A673 (cell line): ENCODE results near the gene LYPLA2. TPM values are rescaled to one million over a fixed set of nuclear protein-coding genes. Genes with fewer than 3 reads are reported as not detected.

Experiments used
- BruUV-seq: library from RNA; stranded (reverse); fragments of 400-500 nt; replicated peaks from 2 replicates; lab custom pipeline; 2021; lab: Mats Ljungman, UMichigan
- CTCF ChIA-PET: fragments of 300-600 bp; sonication (Branson Sonifier 250); formaldehyde crosslinking; loops from one replicate; lab custom pipeline; 2022; ENCODE audit warnings: antibody characterized with exemption; lab: Charles Lee
- POLR2A ChIA-PET: fragments of 300-600 bp; sonication (Branson Sonifier 250); formaldehyde crosslinking; loops from one replicate; lab custom pipeline; 2022; ENCODE audit warnings: antibody characterized with exemption; ENCODE audit not compliant: low non-redundant PET; lab: Charles Lee
- DNase-seq: peaks from one replicate; pipeline ENCODE4 v3.0.0-alpha.2; 2015; ENCODE audit warnings: low spot score
- H3K27ac ChIP-seq: fragments of 200-600 bp; sonication (generic); 2 replicates; pipeline ENCODE4 v1.5.1; 2016; ENCODE audit warnings: mixed run types, low read depth, mild to moderate bottlenecking, mixed read lengths, antibody characterized with exemption, low read length; ENCODE audit not compliant: poor library complexity, severe bottlenecking
- H3K27me3 ChIP-seq: fragments of 200-600 bp; sonication (generic); replicated peaks from 2 replicates; pipeline ENCODE4 v1.6.1; 2017; ENCODE audit warnings: mixed run types, low read depth, mild to moderate bottlenecking, mixed read lengths, antibody characterized with exemption, low read length; ENCODE audit not compliant: insufficient read depth, poor library complexity
- H3K36me3 ChIP-seq: fragments of 200-600 bp; sonication (generic); 2 replicates; pipeline ENCODE4 v1.6.1; 2016; ENCODE audit warnings: mixed run types, mild to moderate bottlenecking, mixed read lengths, antibody characterized with exemption, low read length; ENCODE audit not compliant: insufficient read depth, poor library complexity, severe bottlenecking
- H3K4me1 ChIP-seq: fragments of 200-600 bp; sonication (generic); 2 replicates; pipeline ENCODE4 v1.6.1; 2017; ENCODE audit warnings: mixed run types, mild to moderate bottlenecking, mixed read lengths, antibody characterized with exemption, low read length; ENCODE audit not compliant: insufficient read depth, poor library complexity, severe bottlenecking
- H3K4me3 ChIP-seq: fragments of 200-600 bp; sonication (generic); 2 replicates; pipeline ENCODE4 v1.5.1; 2016; ENCODE audit warnings: low read depth, mixed run types, mild to moderate bottlenecking, mixed read lengths, low read length; ENCODE audit not compliant: poor library complexity, severe bottlenecking
- H3K9me3 ChIP-seq: fragments of 200-600 bp; sonication (generic); 2 replicates; pipeline ENCODE4 v1.6.1; 2016; ENCODE audit warnings: mixed run types, low read depth, mild to moderate bottlenecking, mixed read lengths, antibody characterized with exemption, low read length; ENCODE audit not compliant: poor library complexity, severe bottlenecking
- EZH2 ChIP-seq: fragments of 200-600 bp; sonication (generic); IDR thresholded peaks from 2 replicates; pipeline ENCODE4 v1.6.1; 2017; ENCODE audit warnings: borderline replicate concordance, low read depth, mild to moderate bottlenecking, mixed read lengths, antibody characterized with exemption, low read length; ENCODE audit not compliant: poor library complexity, severe bottlenecking
- intact Hi-C: fragments of 100-400 bp; cut with micrococcal nuclease; formaldehyde crosslinking; loops from one replicate; pipeline ENCODE4 v1.10.0; 2022; ENCODE audit not compliant: unreplicated experiment
- total RNA-seq: library from RNA; stranded (reverse); gene quantifications from 2 replicates; pipeline ENCODE4 v1.2.3, GENCODE V29; 2021
- TF ChIP-seq, protein P1 (sequence below): fragments of 300-800, 200-600 bp; sonication (generic); conservative IDR thresholded peaks from 2 replicates; pipeline ENCODE4 v1.5.1; 2017; ENCODE audit warnings: low read depth, mild to moderate bottlenecking, antibody characterized with exemption, low read length, moderate library complexity, mixed read lengths

Gene LYPLA2
- total RNA-seq, 1 experiment from 2014 or later: 66.2 TPM

DNA sequence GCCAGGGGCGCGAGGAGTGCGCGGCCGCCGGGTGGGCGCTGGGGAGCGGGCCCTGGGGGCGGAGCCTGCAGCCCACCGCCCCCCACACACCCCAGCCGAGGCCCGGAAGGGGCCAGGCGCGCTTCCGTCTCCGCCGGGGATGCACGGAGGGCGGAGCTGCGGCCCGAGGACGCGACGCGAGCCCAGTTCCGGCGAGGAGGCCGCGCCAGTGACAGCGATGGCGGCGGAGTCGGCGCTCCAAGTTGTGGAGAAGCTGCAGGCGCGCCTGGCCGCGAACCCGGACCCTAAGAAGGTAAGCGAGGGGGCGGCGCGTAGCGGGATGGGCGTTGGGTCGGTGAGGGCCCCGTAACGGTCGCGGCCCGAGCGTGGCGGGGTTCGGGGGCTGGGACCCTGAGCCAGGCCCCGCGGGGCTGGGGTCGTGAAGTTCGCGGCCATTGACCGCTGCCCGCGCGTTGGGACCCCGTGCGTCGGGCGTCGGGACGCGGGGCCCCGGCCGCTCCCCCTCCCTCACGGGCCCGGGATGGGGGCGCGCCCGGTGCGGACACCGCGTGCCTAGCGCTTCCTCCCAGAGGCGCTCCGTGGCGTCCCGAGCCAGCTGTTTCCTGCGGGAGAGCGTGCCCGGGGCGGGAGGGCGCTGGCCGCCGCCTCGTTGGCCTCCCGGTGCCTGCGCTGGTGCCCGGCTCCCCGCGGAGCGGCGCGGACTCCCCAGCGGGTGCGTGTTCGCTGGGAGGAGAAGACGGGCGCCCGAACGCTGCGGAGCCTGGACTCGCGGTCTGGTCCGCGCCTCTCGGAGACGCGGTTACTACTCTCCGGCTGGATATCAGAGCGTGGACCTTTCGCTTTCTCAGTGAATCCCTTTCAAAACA lies 47.4 kb upstream of the LYPLA2 start, which contains the start of gene ELOA:
Gene ELOA (plus strand): TSS at position 185 of the 866 bp plus-strand sequence. CDS start 33 bp downstream, at position 218.
- TF ChIP-seq, protein P1, sequence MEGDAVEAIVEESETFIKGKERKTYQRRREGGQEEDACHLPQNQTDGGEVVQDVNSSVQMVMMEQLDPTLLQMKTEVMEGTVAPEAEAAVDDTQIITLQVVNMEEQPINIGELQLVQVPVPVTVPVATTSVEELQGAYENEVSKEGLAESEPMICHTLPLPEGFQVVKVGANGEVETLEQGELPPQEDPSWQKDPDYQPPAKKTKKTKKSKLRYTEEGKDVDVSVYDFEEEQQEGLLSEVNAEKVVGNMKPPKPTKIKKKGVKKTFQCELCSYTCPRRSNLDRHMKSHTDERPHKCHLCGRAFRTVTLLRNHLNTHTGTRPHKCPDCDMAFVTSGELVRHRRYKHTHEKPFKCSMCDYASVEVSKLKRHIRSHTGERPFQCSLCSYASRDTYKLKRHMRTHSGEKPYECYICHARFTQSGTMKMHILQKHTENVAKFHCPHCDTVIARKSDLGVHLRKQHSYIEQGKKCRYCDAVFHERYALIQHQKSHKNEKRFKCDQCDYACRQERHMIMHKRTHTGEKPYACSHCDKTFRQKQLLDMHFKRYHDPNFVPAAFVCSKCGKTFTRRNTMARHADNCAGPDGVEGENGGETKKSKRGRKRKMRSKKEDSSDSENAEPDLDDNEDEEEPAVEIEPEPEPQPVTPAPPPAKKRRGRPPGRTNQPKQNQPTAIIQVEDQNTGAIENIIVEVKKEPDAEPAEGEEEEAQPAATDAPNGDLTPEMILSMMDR: no peak
- no peak for TF ChIP-seq EZH2
- ChIA-PET CTCF (interaction anchor here (0.7 kb wide), 1 partner anchor 59 kb away, joined by 4 read pairs; no protein-coding TSS in a partner anchor), POLR2A (interaction anchor here (1.4 kb wide), 1 partner anchor 13 kb away, joined by 6 read pairs; no protein-coding TSS in a partner anchor)
- Histone ChIP-seq H3K36me3 (peaks cover 5% of the 10 kb centered on the region), H3K27me3 (no peaks in the 10 kb centered on the region), H3K4me3 (peak within 1 kb of the TSS; percentile 99), H3K27ac (peak within 1 kb of the TSS; percentile 89), H3K4me1 (peaks cover 12% of the 10 kb centered on the region), H3K9me3 (no peaks in the 10 kb centered on the region)
- peak; percentile 84 for DNase-seq
- BruUV-seq: no TSS peak
- intact Hi-C loops: no loop called here

GRCh38 chr1:23745515-23745914 lies 45.4 kb upstream of the LYPLA2 start:
- Histone ChIP-seq H3K27me3 (no peaks in the 10 kb centered on the region), H3K9me3 (no peaks in the 10 kb centered on the region), H3K36me3 (peaks cover 15% of the 10 kb centered on the region), H3K27ac (no peak overlapping the region), H3K4me3 (peak overlapping the region; percentile 99), H3K4me1 (peaks cover 12% of the 10 kb centered on the region)
- no TSS peak for BruUV-seq
- peak; percentile 47 for DNase-seq
- POLR2A ChIA-PET: interaction anchor here (0.7 kb wide), 1 partner anchor 186 kb away, joined by 7 read pairs; no protein-coding TSS in a partner anchor
- intact Hi-C loops: no loop called here
- TF ChIP-seq, protein P1: peak; percentile 33; the same call in 1 of the 2 replicates
- no peak for TF ChIP-seq EZH2
- CTCF ChIA-PET: interaction anchor here (1.5 kb wide), 1 partner anchor 9 kb away, joined by 3 read pairs; no protein-coding TSS in a partner anchor

DNA sequence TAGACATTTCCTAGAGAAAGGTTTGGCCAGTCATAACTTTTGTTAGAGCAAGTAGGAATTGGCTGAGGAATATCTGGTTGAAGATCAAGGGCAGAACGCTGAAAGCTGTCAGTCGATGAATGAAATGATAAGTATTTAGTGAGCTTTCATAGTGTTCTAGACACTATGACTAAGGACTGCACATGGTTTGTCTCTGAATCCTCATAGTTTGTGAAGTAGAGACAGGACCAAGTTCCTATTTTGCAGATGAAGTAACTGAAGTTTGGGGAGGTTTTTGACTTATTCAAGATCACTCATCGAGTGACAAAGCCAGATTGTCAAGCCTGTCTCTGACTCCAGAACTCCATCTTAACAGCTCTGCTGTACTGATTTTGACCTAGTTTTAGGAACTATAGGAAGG lies 42.9 kb upstream of the LYPLA2 start:
- H3K4me3 ChIP-seq: no peak overlapping the region
- no peaks in the 10 kb centered on the region for H3K9me3 ChIP-seq
- no TSS peak for BruUV-seq
- H3K27ac ChIP-seq: no peak overlapping the region
- ChIA-PET POLR2A (interaction anchor here (0.6 kb wide), 1 partner anchor 52 kb away, joined by 3 read pairs; no protein-coding TSS in a partner anchor), CTCF (no interaction called here)
- intact Hi-C loops: no loop called here
- H3K27me3 ChIP-seq: no peaks in the 10 kb centered on the region
- H3K4me1 ChIP-seq: peaks cover 6% of the 10 kb centered on the region
- DNase-seq: no peak
- TF ChIP-seq EZH2: no peak
- TF ChIP-seq, protein P1: no peak
- H3K36me3 ChIP-seq: peaks cover 40% of the 10 kb centered on the region
